Stomach (tissue), 4 donors: ENCODE measurements around the gene LDB2.

Source experiments
- CTCF ChIP-seq, 7 experiments: fragments of 450-650 bp in 4 of 7; fragments of 200-600 bp in 3 of 7; sonication (generic) in 3 of 7; IDR thresholded peaks; one replicate each; pipeline ENCODE4 v1.5.1; 2016 to 2019; ENCODE audit warnings: antibody characterized with exemption in 7 of 7, control low read depth in 2 of 7, mild to moderate bottlenecking in 1 of 7
- EP300 ChIP-seq: sonication (generic); formaldehyde crosslinking; IDR thresholded peaks from one replicate; pipeline ENCODE4 v1.6.1; 2017; ENCODE audit warnings: antibody characterized with exemption
- POLR2A ChIP-seq, 4 donors: fragments of 450-650 bp; IDR thresholded peaks; one replicate each; pipeline ENCODE4 v1.6.1; 2016; ENCODE audit warnings: antibody characterized with exemption in 4 of 4, control low read depth in 2 of 4, mild to moderate bottlenecking in 1 of 4, moderate library complexity in 1 of 4

GRCh38 chr4:16875487-16875886 is 23.0 kb downstream of the LDB2 start:
- TF ChIP-seq EP300 = no peak
- no peak for TF ChIP-seq CTCF (IDR thresholded peaks at IDR 0.05)
- no peak for TF ChIP-seq POLR2A (IDR thresholded peaks at IDR 0.05)
